Islet precursor cell (in vitro differentiated cells): ENCODE data around the gene RBP2.

Experiments used
- DNase-seq: peaks from one replicate; pipeline ENCODE4 v3.0.0-alpha.2; 2018

RBP2 gene

DNA sequence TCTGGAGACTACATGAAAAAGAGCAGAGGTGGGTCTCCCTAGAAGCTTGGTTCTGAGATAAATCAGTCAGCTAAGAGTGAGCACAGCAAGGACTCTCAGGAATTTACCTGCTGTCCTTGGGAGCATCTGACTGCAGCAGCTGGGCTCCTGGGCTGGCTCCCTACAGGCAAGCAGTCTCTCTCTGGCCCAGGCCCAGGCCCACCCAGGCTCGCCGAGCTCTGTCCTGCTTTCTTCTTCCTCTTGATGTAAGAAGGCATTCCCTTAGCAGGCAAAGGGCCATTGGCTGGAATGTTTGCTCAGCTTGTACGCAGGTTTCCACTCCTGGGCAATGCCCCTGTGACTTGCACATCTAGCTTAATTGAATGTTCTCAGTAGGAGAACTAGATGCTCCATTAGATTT, 4.3 kb upstream of the RBP2 start:
- DNase-seq: no peak

GRCh38 chr3:139477710-139478640, 1.7 kb upstream of the RBP2 start:
- DNase-seq: no peak

- peak; percentile 79 for DNase-seq
Observed at GRCh38 chr3:139473155-139473771, 3.1 kb downstream of the RBP2 start.

DNA sequence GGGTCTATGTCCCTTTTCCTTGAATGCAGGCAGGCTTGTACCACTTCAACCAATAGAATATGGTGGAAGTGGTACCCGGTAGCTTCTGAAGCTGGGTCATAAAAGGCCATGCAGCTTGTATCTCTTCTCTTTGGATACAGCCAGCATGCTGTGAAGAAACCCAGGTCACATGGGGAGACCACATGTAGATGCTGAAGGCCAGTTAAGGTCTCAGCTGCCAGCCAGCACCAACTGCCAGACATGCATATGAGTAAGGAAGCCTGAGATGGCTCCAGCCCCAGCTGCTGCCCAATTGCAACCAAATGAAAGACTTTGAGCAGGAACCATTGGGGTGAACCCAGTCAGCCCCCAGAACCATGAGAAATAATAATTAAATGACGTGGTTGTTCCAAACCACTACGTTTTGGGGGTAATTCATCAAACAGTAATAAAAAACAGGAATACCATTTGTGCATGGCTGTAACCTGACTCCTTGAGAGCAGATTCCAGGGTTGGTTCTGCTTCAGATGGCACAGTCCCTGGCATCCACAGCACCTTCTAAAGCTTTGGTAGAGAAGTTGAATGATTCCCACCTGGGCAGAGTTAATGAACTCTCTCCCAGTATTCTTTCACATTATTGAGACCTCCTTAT, 3.8 kb downstream of the RBP2 start:
- DNase-seq: no peak

GRCh38 chr3:139470199-139470598, 6.1 kb downstream of the RBP2 start:
- DNase-seq: no peak

DNA sequence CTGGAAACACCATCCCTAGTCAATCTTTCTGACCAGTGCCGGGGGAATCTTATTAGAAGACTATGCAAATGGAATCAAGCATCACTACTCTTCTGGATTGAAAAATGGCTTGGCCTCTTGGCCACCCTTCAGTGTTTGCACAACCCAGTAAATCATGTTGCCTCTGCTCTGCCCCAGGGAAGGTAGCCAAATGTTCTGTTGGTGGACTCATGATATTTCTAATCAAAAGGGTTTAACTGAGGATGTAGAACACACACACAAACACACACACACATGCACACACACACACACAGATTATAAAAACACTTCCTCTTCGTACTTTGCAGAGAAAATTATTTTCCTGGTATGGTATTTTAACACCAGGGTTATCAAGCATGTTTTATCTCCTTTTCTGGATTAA, 7.9 kb downstream of the RBP2 start:
- no peak for DNase-seq

DNA sequence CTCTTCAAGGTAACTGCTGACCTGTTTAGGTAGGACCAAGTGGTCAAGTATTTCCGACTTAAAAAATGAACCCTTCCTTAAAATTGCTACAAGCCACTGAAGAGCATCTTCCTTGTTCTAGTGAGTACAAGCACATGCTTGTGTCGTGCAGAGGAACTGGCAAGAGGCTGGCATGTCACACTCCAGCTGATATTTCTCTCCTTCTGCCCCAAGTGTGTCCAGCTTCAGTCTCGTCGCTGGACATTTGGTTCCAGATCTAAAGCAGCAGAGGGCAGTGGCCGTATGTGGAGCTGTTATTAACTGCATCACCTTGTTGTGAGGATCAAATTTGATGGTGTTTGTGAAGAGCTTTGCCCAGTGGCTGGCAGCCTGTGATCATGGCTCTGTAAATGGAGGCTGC, 10.0 kb downstream of the RBP2 start:
- DNase-seq: no peak

- DNase-seq: no peak
Observed at GRCh38 chr3:139465636-139466035, 10.7 kb downstream of the RBP2 start.

DNA sequence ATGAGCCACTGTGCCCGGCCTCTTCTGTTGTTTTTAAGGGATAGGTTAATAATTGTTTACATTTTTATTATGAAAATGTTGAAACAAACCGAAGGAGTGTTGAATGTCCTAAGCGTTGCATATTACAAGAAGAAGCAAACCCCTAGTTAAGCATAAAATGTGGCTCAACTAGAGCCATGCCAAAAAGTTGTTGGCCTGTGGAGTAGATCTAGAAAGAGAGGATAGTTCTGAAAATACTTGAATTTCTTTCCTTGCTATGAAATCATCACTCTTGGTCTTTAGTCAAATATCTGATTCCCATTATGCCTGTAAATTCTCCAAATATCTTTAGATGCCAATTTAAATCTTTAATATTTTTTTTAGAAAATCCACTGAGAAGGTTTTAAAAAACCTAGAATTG, 12.8 kb downstream of the RBP2 start:
- no peak for DNase-seq

GRCh38 chr3:139460529-139460928, 15.8 kb downstream of the RBP2 start:
- DNase-seq: no peak

GRCh38 chr3:139460076-139460475, 16.2 kb downstream of the RBP2 start:
- DNase-seq: no peak

GRCh38 chr3:139458348-139458747, 18.0 kb downstream of the RBP2 start:
- DNase-seq: no peak

DNA sequence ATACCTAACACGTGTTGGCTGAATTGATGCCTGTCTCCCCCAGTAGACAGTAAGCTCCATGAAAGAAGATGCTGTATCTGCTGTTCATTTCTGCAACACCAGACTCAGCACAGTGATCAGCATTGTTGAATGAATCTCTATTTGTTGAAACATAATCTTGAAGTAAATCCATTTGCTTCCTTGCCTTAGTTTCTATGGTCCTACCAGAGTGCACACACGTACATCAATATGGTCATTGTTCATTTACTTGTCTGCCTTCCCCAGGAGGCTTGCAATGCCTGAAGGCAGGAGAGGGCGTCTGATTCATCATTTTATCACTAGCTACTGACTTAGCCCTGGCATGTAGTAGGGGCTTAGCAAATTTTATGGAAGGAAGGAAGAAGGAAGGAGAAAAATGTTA, 19.2 kb downstream of the RBP2 start:
- peak; percentile 63 for DNase-seq

- DNase-seq: no peak
Observed at GRCh38 chr3:139456386-139456785, 19.9 kb downstream of the RBP2 start.

- DNase-seq: no peak
Observed at GRCh38 chr3:139455855-139456254, 20.5 kb downstream of the RBP2 start.

DNA sequence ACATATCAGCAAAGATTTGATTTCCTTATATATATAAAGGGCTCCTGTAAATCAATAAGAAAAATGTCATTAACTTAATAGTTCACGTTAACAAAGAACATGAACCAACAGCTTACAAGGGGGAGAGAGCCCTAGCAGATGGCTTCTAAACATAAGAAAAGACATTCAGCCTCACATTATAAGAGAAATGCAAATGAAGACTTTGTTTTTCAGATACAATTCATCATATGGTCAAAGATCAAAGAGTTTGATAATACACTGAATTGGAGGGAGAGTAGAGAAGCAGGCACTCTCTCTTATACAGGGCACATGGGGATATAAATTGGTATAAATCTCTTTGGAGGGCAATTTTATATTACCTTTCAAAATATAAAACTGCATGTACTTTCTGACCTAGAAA, 21.1 kb downstream of the RBP2 start:
- DNase-seq: no peak

GRCh38 chr3:139454346-139454745, 22.0 kb downstream of the RBP2 start:
- DNase-seq: no peak

DNA sequence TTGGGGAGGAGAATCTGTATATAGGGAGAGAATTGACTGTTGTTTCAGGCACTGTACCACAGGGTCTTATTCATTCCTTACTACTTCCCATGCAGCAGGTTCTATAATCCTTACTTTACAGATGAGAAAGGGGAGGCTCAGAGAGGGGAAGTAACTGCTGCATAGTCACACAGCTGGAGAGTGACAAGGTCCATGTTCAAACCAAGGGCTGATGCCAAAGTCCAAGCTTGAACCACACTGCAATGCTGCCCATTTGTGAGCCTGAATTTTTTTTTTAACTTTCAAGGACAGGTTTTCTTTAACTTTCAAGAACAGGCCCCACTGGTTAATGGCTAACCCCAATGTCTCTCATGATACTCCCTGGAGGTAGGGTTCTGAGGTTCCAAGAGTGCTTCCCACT, 26.2 kb downstream of the RBP2 start:
- no peak for DNase-seq

GRCh38 chr3:139449566-139449965, 26.8 kb downstream of the RBP2 start:
- DNase-seq: no peak

DNA sequence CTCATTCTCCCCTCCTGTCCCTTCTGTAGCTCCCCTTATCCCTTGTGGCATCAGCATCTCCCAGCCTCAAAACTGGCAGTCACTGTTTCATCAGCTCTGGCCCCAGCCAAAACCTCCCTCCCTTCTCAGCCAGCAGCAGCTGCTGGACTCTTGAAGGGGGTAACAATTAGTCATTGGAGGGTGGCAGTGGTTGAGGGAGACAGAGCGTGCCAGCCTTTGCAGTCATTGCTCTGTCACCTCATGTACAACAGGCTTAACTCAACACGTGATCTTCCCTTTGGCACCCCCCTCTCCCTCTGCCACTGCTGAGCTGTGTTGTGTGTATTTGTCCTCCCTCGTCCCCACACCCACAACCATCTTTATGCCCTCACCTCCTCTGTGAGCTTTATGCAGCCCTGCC, 28.2 kb downstream of the RBP2 start:
- no peak for DNase-seq

GRCh38 chr3:139447486-139447885, 28.8 kb downstream of the RBP2 start:
- no peak for DNase-seq

DNA sequence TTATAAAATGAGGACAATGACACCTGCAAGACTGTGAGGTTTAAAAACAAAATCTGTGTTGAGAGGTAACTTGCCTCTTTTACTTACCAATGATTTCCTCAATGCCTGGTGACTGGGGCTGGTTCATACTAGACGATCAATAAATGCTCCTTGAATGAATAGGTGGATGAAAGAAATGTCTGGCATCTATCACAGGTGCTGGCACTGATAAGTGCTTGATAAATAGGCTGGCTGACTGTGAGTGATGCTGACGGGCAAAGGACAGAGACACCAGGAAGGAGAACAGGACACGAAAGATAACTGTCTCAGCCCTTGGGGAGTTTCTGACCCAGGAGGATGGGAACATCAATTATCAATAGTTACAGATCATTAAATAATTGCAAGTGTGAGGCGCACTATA, 31.9 kb downstream of the RBP2 start:
- DNase-seq: no peak

DNA sequence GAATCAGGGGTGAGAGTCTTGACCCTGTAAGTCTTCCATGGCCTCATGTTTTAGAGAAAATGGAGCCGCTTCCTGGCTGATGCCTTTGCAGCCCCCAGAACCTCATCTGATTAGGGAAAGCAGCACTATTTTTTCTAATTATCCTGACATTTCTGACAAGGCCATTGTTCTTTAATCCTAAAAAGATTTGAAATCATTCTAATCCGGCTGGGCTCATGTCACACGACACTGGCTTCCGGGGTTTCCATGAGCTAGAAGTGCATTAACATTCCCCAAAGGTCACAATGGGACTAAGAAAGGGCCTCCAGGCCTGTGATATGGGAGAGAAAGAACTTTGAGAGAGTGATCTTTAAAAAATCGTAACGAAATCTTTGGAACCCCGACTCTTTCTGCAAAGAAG, 33.1 kb downstream of the RBP2 start:
- DNase-seq: no peak

- DNase-seq: no peak
Observed at GRCh38 chr3:139441656-139442055, 34.7 kb downstream of the RBP2 start.
